Right lobe of liver (tissue), 6 donors: Measurements from ENCODE around the gene SPRY4. TPM values are rescaled to one million over a fixed set of nuclear protein-coding genes. Genes with fewer than 3 reads are reported as not detected.

Experiments
- ATAC-seq, 4 donors: fragments of 200-7000 bp; cut with Tn5 transposase; one replicate each; pipeline ENCODE4 v1.9.1; 2020; ENCODE audit warnings: mild to moderate bottlenecking in 4 of 4, moderate library complexity in 4 of 4
- DNase-seq, 3 donors: peaks; one replicate each; pipeline ENCODE4 v3.0.0-alpha.2; 2020
- H3K27ac ChIP-seq, 3 donors: fragments of 200-600 bp; one replicate each; pipeline ENCODE4 v1.8.0; 2022
- H3K27me3 ChIP-seq, 2 donors: fragments of 200-600 bp; one replicate each; pipeline ENCODE4 v1.8.0; 2022
- H3K36me3 ChIP-seq, 4 donors: fragments of 200-600 bp; sonication (generic) in 1 of 4; one replicate each; pipeline versions ENCODE4 v1.5.1 to v1.8.0; 2017 to 2022; ENCODE audit warnings: control low read depth in 1 of 4
- H3K4me1 ChIP-seq, 4 donors: fragments of 200-600 bp; sonication (generic) in 1 of 4; one replicate each; pipeline versions ENCODE4 v1.5.1 to v1.8.0; 2017 to 2022; ENCODE audit warnings: control low read depth in 1 of 4
- H3K4me3 ChIP-seq, 3 donors: fragments of 200-600 bp; one replicate each; pipeline ENCODE4 v1.8.0; 2022
- H3K9me3 ChIP-seq, 4 donors: fragments of 200-600 bp; sonication (generic) in 1 of 4; one replicate each; pipeline versions ENCODE4 v1.5.1 to v1.8.0; 2017 to 2022; ENCODE audit warnings: control low read depth in 1 of 4
- POLR2A ChIP-seq: fragments of 450-650 bp; IDR thresholded peaks from one replicate; pipeline ENCODE4 v1.6.1; 2017; ENCODE audit warnings: antibody characterized with exemption, mild to moderate bottlenecking
- WGBS: methylation state at CpG from one replicate; pipeline ENCODE4 v1.1.6; 2018; ENCODE audit warnings: low coverage, low lambda C conversion rate; ENCODE audit not compliant: insufficient coverage; ENCODE audit errors: missing lambda C conversion rate; 5-methylcytosine and 5-hydroxymethylcytosine counted together
- intact Hi-C, 2 donors: fragments of 100-400 bp; cut with DNase I; formaldehyde crosslinking; loops; one replicate each; pipeline versions ENCODE4 v1.11.2 to v1.14.1; 2022
- total RNA-seq, 6 experiments: library from RNA; depleted of rRNA in 2 of 6; stranded (reverse); fragments of >200 nt in 2 of 6; fragmentation: NEBNext Ultra II Directional in 3 of 6; extraction: Animal tissue kit (Norgen Biotek cat#: 25700) in 3 of 6; gene quantifications; one replicate each; pipeline versions ENCODE4 v1.1.0 to v1.2.4, GENCODE V29; 2016 to 2023
- TF ChIP-seq, protein P1 (sequence below), 4 donors: fragments of 200-600 bp in 3 of 4; fragments of 450-650 bp in 1 of 4; IDR thresholded peaks; one replicate each; pipeline versions ENCODE4 v1.5.1 to v1.8.0; 2016 to 2022; ENCODE audit warnings: antibody characterized with exemption in 4 of 4, mild to moderate bottlenecking in 2 of 4
- donor health status: DM: no; HTN: yes; CAD: no.
- donor health status: DM: no; HTN: no; CAD: no.
- donor health status: DM: no; HTN: no; CAD: no.
- donor health status: DM: no; HTN: yes; CAD: no.
- donor health status: DM: no; HTN: yes; CAD: no.

The SPRY4 gene
- total RNA-seq, 6 experiments from 2014 or later, result 3.9 to 11.6 (median 7.3) TPM

DNA sequence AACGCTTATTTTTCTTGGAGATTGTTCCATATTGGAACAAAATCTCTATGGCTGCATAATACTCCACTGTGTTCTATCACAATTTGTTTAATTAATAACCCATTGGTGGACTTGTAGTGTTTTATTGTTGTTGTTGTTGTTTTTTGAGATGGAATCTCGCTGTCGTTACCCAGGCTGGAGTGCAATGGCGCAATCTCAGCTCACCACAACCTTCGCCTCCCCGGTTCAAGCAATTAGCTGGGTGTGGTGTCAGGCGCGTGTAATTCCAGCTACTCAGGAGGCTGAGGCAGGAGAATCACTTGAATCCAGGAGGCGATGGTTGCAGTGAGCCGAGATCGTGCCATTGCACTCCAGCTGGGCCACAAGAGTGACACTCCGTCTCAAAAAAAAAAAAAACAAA is 38.7 kb downstream of the SPRY4 start:
- DNase-seq (no peak), ATAC-seq (no peak)
- TF ChIP-seq POLR2A, result no peak
- TF ChIP-seq, protein P1, sequence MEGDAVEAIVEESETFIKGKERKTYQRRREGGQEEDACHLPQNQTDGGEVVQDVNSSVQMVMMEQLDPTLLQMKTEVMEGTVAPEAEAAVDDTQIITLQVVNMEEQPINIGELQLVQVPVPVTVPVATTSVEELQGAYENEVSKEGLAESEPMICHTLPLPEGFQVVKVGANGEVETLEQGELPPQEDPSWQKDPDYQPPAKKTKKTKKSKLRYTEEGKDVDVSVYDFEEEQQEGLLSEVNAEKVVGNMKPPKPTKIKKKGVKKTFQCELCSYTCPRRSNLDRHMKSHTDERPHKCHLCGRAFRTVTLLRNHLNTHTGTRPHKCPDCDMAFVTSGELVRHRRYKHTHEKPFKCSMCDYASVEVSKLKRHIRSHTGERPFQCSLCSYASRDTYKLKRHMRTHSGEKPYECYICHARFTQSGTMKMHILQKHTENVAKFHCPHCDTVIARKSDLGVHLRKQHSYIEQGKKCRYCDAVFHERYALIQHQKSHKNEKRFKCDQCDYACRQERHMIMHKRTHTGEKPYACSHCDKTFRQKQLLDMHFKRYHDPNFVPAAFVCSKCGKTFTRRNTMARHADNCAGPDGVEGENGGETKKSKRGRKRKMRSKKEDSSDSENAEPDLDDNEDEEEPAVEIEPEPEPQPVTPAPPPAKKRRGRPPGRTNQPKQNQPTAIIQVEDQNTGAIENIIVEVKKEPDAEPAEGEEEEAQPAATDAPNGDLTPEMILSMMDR (IDR thresholded peaks at IDR 0.05), result no peak
- H3K9me3 ChIP-seq, result no peaks in the 10 kb centered on the region
- intact Hi-C loops, result no loop called here
- H3K27me3 ChIP-seq, result no peaks in the 10 kb centered on the region
- 91% methylated on average over 12 of the region's 12 CpGs for WGBS
- no peak overlapping the region for H3K4me3 ChIP-seq
- no peaks in the 10 kb centered on the region for H3K36me3 ChIP-seq
- no peak overlapping the region for H3K27ac ChIP-seq
- H3K4me1 ChIP-seq, result no peaks in the 10 kb centered on the region

DNA sequence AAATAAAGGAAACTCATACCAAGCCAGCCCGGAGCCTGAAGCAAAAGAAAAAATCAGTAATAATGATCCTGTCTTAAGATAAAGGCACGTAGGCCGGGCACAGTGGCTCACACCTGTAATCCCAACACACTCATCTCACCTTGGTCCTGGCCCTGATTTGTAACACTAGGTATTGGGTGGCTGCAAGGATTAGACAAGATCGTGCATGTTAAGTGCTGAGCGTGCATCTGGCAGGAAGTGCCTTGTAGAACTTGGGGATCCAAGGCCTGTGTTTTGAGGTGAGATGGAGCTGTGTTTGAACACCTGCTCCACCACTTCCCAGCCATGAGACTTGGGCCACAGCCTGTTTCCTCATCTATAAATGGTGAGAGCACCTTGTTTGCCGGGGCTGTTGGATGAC is 41.5 kb downstream of the SPRY4 start:
- no peak for DNase-seq
- no peaks in the 10 kb centered on the region for H3K36me3 ChIP-seq
- H3K4me3 ChIP-seq, result no peak overlapping the region
- ATAC-seq, result no peak
- no peaks in the 10 kb centered on the region for H3K27me3 ChIP-seq
- no peaks in the 10 kb centered on the region for H3K4me1 ChIP-seq
- 78% methylated on average over 4 of the region's 6 CpGs for WGBS
- intact Hi-C loops, result no loop called here
- H3K27ac ChIP-seq, result no peak overlapping the region
- no peaks in the 10 kb centered on the region for H3K9me3 ChIP-seq
- TF ChIP-seq, protein P1 (IDR thresholded peaks at IDR 0.05), result no peak

DNA sequence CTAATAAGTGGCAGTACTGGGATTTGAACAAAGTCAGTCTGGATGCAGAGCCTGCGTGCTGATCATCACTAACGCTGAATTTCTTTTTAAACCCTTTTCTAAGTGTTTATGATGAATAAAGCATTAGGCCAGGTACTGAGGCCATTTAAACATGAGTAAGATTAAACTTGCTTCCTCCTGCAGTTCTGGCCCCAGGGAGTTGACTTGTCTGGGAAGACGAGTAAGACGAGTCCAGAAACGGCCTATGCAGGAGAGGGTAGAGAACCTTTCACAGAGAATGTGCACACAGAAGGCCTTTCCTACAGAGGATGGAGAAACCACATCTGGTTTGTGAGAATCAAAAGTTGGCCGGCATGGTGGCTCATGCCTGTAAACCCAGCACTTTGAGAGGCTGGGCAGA is 42.9 kb downstream of the SPRY4 start:
- no peak overlapping the region for H3K4me3 ChIP-seq
- intact Hi-C loops, result no loop called here
- H3K27me3 ChIP-seq, result no peaks in the 10 kb centered on the region
- ATAC-seq, result no peak
- DNase-seq, result no peak
- H3K4me1 ChIP-seq, result no peaks in the 10 kb centered on the region
- no peaks in the 10 kb centered on the region for H3K9me3 ChIP-seq
- no peak overlapping the region for H3K27ac ChIP-seq
- 90% methylated on average over 6 of the region's 6 CpGs for WGBS
- TF ChIP-seq, protein P1 (IDR thresholded peaks at IDR 0.05), result no peak
- TF ChIP-seq POLR2A, result no peak
- no peaks in the 10 kb centered on the region for H3K36me3 ChIP-seq

DNA sequence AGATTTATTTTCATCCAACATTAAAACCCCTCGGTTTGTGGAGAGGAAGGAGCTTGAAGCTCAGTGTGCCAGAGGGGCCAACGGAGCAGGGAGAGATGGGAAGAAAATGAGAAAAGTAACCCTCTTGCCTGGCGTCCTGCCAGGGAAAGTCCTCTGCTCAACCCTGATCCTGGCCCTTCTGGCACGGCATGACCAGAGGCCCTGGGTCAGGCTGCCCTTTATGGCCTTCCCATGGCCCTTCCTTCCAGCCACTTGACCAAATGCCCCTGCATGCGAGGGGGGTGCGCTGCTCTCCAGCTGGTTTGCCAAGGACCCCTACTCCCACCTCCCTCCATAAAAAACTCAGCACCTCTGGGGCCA is 43.8 kb downstream of the SPRY4 start:
- intact Hi-C loops, result no loop called here
- DNase-seq (peak in 1 of 3 donors; percentile 55), ATAC-seq (peak in 3 of 4 donors; percentile 16 to 39 (median 31))
- H3K4me3 ChIP-seq, result no peak overlapping the region
- no peaks in the 10 kb centered on the region for H3K27me3 ChIP-seq
- no peaks in the 10 kb centered on the region for H3K4me1 ChIP-seq
- peak overlapping the region in 1 of 3 donors; percentile 53 for H3K27ac ChIP-seq
- no peaks in the 10 kb centered on the region for H3K9me3 ChIP-seq
- WGBS, result 40% methylated on average over 3 of the region's 6 CpGs
- TF ChIP-seq, protein P1 (IDR thresholded peaks at IDR 0.05), result no peak
- TF ChIP-seq POLR2A, result no peak
- H3K36me3 ChIP-seq, result no peaks in the 10 kb centered on the region
